Measurements from ENCODE around the gene RNF144B.

Gene RNF144B

DNA sequence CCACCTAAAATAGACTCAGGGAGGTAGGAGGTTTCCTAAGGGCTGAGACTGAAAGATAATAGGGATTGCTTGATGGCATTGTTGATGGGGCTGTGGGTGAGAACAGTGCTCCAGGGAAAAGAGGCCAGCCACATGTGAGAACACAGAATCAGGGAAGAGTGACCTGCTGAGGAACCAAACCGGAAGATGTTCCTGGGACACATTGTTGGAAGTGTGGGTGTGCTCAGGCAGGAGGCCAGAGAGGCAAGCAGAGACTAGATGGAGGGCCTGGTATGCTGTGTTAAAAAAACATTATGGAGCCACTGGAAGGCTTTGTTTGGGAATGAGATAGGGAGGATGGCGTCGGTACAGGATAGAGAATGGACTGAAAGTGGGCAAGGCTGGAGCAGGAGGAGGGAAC lies 23.3 kb downstream of the RNF144B start:
- DNase-seq: no peak

DNA sequence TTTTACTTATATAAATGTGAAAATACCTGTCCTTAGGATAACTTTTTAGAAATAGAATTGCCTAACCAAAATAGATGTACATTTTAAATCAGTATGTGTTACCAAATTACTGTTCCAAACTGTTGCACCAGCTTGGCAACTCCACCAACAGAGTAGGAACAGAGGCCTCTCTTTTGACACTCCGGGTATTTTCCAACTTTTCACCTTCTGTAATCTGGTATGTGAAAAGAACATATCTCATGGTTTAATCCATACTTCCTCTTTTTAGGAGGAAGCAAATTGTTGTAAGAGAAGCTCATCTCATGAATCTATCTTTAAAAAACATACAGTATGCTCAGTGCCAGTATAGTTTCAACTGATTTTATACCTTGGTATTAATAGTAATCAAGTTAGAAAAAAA lies 24.9 kb downstream of the RNF144B start:
- DNase-seq: no peak

DNA sequence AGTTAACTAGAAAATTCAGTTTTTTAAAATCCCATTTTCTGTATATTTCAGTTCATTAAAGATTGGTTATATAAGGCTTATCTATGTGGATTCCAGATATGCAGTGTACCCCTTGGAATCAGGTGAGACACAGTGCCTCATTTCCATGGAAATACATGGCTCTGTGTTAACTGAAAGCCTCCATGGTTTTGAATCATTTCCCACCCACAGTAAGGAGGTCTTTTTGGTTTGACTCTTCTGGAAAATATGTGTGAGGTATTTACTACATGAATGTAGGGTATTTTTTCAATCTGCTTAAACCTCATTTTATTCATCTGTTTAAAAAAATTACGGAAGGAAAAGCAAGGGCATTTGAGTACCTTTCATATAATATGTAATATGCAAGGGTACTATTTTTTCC lies 25.5 kb downstream of the RNF144B start:
- DNase-seq: peak; percentile 19

DNA sequence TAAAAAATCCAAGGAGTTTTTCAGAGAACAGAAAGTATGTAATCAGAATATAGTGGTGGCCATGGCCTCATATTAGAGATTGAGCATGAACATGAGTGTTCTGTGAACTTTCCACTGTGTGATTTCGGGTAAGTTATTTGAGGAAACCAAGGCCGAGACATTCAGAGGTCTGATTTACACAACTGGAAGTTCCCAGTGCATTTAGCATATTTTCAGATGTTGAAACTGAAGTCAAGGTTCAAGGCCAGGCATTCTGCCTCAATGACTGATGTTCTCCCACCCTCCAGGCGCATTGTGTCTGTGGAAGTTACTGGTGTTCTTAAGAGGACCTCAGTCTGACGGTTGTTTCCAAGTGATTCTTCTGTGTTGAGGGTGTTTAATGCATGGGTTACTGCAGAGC lies 26.2 kb downstream of the RNF144B start:
- no peak for DNase-seq

DNA sequence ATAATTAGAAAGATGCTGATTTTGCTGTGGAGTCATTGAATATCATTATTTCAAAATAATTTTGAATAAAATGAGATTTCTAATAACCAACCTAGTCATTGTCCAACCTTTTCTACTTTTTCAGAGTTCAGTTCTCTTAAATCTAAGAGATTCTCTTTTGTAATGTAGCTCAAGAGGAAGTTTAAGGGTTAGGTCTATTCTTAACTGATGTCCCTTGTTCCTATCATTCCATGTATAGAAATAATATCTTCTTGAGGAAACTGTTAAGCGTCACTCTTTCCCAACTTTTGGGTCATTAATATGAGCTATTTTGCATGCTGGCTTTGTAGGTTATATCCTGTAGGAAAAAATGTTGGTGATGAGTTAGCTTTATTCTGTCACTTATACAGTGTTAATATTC lies 27.0 kb downstream of the RNF144B start:
- DNase-seq: no peak

DNA sequence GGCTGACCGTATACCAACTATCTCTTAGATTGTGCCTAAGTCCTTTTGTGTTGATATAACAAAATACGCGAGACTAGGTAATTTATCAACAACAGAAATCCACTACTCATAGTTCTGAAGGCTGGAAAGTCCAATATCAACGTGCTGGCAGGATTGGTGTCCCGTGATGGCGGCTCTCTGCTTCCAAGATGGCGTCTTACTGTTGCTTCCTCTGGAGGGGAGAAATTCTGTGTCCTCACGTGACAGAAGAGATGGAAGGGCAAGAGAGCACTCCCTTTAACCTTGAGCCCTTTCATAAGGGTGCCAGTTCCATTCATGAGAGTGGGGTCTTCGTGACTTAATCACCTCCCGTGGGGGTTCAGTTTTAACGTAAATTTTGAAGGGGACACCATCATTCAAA lies 28.1 kb downstream of the RNF144B start:
- no peak for DNase-seq

DNA sequence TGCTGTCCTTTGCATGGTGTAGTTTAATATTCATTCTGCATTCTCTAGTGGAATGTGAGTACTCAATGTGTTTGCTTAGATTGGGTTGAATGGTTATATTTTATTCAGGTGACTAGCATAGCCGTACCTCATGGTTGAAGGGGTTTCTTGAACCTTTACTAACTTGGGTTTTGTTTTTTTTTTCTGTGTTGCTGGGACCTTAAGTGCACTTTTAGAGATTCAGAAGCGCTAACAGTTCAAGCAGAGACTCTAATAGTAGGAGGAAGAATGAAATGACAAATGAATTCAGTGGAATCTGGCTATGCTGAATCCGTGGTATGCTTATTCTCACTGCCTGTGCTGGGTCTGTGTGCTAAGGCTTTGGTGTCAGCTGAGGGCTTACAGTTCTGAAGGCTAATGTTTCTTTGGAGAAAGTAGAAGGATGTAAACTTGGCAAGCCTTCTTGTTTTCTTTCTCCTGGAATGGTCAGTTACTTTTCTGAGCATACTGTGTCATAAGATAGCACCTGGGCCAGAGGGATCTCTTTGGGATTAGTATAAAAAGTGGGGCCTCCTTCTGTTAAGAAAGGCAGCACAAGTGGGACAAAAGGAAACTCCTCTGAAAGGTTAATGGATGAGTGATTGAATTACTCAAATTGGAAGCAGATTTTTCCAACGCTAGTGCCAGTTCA lies 28.7 kb downstream of the RNF144B start:
- no peak for DNase-seq

DNA sequence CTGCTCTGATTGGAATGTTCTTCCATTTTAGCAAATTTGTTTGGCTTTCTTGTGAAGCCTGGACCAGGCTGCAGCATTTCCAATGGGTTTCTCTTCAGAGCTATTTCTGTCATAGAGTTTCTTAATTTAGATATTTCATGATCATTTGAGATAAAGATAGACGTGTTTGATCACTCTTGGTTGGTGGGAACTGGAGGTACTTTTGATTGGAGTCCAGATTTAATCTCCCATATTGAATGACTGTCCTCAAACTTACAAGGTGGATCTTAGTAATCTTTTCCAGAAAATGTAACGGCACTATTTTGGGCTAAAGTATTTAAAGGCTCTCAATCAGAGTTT lies 29.2 kb downstream of the RNF144B start:
- no peak for DNase-seq

DNA sequence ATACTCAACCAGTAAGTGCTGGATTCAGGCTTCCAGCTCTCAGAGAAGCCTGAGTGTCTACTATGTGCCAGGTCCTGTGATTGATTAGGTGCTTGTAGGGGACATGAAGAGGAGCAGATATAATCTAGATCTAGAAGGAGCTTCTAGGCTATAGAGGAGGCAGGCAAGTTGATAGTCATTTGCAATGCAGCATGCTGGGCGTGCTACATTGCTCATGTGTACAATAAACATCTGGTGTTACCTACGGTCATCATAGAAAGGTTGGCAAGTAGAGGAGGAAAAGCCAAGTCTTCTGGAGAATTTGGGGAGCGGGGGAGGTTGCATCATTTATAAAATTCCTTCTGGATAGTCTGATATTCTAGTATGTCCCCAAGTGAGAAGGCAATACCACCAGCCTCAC lies 33.2 kb downstream of the RNF144B start:
- no peak for DNase-seq

DNA sequence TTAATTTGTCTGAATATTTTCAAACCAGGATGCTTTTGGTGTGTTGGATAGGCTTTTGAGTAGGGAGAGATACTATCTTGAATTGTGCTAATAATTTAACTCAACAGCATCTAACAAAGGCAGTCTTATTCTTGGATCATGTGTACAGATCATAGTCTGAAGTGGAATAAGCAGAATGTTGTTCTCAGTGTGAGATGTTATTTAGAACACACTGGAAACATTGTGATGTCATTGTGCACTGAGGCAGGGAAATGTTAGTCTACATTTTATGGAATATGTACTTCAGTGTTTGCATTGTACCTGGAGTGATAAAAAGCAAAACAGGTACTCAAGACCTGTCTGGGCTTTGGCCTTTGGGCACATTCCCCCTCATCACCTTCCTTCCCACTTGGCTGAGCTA lies 35.0 kb downstream of the RNF144B start:
- DNase-seq: no peak

DNA sequence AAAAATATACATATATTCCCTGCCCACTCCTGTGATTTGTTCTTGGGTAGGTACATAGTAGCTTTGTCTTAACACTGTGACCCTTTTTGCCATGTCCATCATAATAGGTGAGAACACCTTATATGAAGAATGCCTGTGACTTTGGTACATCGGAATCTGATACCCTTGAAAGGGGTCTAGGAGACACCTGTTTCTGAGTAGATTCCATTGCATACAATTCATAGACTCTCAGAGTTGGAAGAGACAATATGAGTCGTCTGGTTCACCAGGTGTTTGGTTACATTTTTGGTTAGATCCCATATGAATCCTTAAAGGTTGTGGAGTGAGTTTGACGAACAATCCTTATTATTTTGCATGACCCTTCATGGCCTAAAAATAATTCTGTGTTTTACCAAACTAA lies 36.3 kb downstream of the RNF144B start:
- no peak for DNase-seq

DNA sequence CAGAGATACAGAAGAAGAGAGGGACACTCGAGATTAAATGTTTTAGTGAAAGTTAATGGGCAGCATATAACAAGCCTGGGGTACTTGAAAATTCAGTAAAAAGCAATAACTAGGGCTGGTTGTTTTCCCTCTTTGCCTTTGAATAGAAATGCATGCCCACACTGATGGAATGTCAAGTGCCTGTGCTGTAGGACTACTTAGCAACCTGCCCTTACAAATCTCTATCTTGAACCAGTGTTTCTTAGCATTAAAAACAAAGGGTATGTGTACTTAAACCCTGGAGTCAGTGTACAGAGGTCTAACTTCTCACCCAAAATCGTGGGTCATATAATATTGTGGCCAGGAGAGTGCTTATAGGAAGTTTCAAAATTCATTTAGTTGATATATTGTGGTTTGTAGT lies 37.1 kb downstream of the RNF144B start:
- DNase-seq: no peak

DNA sequence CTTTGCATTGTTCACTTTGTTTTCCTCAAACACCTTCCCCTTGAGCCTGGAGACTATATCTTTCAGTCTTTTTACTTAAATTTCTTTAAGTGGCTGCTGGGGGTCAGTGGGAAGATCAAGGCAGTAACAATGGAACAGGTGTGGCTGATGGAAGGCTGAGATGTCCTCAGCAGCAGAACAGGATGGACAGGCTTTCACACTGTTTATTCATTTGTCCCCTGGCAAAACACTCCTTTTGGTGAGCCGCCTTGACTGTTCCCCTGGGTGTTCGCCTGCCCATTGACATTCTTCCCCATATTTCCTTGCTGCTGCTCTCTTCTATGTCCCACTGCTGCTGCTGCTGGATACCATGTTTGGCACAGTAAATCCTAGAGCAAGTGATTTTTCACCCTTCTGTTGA lies 38.1 kb downstream of the RNF144B start:
- no peak for DNase-seq

DNA sequence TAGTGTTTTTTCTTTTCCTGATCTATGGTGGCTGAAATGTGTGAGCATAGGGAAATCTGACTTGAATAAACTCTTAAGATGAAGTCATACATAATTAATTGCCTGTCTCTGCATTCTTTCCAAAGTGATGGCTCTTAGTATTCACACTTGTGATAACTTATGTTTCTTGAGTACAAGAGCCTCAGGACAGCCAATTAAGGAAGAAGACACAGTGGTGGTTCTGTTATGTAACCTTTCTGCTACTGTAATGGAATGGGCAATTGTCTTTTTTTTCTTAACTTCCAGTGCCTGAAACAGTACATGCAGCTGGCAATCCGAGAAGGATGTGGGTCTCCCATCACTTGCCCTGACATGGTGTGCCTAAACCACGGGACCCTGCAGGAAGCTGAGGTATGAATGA lies 40.1 kb downstream of the RNF144B start:
- peak; percentile 20 for DNase-seq

DNA sequence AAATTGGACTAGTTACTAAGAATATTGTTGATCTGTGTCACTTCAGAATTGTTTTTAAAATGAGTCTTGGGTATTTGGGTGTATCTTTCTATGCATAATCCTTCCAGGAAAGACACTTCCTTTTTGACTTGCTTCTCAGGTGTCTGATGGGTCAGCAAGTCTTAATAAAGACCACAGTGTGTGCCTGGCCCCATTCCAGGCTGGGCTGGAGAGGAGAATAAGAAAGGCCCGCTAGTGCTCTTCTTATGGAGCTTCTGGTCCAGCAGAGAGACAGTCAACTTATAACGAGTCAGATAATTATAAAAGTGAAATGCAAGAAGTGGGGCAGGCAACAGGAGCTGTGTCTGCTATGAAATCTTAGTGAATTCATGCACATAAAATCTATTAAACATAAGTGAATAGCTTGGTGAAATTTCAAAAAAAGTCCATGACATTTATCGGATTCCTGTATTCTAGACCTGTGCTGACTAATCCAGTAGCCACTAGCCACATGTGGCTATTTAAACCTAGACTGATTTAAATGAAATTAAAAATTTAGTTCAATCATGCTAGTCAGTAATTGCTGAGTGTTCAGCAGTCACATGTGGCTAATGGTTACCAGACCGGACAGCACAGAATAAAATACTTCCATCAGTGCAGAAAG lies 42.6 kb downstream of the RNF144B start:
- DNase-seq: no peak

DNA sequence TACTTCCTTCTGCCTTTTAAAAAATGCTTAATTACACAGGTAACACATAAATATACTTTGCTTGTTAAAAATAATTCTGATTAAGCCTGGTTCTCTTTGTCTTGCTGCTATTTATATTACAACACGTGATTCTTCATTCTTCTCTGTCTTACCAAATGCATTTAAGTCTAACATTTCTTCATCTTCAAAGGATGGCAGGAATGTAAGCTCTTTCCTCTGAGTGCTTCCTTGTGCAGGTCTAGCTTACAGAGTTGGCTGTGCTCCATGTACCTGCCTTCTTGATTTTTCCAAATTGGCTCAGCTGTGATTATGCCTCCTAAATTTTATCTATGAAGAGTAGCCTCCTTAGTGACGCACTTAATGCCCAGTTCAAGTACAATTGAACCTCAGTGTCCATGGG lies 44.4 kb downstream of the RNF144B start:
- DNase-seq: peak; percentile 71

DNA sequence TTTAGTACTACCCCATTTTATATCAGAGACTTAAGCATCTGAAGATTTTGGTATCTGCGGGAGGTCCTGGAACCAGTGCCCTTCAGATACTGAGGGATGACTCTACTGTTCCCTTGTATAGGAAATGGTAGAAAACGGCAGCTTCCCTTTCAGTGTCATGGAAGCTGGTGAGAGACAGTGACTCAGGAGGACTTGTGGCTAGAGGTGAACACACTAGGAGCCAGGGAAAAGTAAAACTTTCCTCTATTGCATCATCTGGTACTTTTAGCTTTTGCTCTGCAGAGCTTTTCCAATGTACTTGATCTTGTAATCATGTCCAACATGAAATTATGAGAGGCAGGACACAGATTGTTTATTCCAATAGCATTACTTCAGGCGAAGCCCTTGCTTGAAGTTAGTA lies 45.0 kb downstream of the RNF144B start:
- peak; percentile 71 for DNase-seq

DNA sequence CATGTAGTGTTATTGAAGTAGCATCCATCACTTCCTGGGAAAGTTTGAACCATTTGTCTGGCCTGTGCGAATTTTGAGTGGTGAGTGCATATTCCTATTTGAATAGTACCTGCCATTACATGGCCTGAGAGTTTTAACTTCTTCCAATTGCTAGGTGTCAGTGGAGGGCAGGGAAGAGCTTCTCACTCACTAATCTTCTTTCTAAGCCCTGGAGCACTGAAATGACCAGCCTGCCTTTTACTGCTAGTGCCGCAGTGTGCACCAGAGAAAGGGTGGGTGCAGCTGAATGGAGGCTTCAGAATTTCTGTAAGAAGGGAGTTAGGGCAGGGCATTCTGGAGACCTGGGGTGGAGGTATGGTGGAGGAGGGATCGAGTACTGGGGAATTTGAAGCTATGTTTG lies 45.5 kb downstream of the RNF144B start:
- no peak for DNase-seq

DNA sequence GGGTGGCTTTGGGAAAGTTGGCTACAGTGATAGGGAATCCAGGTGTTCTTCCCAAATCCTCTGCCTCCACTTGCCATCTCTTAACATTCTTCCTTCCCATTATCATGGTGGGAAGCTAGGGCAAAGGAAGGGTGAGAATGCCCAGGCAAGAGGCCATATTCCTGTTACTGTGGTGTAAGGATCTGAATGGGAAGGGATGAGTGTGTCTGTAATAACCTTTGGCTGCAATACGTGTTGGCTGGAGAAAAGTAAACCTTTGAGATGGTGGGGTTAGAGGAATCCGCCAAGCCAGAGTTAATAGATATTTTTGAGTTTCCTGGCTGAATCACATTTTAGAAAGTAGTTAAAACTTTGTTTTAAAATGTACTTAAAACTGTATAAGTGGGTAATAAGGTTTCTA lies 45.9 kb downstream of the RNF144B start:
- no peak for DNase-seq

DNA sequence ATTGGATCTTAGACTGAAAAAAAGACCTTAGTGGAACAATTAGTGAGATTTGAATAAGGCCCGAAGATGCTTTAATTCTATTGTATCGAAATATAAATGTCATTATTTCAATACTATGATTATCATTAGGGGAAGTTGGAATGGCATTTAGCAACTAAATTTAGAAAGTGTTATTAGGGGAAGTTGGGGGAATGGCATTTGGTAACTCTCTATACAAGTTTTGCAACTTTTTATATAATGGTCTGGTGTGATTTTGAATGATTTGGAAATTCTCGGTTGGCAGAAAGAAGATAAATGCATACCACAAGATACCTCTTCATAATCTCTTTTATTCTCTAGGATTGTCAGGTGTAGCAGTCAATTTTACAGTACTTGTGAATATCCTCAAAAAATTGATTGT lies 49.2 kb downstream of the RNF144B start:
- DNase-seq: no peak

DNA sequence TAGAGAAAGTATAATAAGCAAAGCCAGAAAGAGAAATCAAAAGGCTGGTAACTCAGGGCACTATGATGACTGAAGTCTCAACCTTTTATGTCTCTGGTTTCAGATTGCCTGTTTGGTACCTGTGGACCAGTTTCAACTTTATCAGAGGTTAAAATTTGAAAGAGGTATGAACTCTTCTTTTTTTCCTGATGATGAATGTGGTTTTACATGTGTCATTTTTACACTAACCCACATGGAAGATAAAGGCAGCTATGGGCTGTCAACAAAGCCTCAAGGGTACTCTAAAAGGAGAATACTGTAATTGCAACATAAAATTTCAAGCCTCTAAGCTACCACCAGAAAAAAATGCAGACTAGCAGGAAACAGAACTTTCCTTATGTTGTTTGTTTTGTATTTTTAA lies 52.4 kb downstream of the RNF144B start:
- peak; percentile 7 for DNase-seq

DNA sequence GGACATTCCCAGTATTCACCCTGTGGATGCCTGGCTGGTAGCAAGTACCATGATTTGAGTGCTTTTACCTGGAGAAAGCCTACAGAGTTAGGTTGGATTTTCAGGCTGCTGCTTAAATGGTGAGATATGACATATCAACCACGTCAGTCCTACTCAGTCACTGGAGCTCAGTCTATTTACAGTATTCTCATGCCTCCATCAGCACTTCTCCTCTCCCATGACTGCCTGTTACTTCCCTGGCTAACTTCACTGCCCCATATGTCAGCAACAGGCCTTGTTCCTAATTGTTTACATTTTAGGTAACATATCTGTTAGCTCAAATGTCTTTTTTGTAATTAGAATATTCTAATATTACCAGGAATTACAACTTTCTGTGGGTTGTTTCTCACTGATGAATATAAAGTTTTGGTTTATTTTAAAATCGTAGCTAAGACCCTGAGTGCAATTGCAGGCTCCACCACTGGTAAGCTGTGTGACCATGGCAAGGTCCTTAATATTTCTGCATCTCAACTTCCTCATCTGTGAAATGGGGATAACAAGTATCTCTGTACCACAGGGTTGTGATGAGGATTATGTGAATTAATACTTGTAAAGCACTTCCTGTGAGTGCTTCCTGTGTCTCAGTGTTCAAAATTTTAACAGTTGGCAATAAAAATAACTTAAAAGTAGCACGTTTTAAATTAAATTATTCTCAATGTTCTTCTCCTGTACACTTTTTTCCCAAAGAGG lies 54.3 kb downstream of the RNF144B start:
- DNase-seq: no peak

DNA sequence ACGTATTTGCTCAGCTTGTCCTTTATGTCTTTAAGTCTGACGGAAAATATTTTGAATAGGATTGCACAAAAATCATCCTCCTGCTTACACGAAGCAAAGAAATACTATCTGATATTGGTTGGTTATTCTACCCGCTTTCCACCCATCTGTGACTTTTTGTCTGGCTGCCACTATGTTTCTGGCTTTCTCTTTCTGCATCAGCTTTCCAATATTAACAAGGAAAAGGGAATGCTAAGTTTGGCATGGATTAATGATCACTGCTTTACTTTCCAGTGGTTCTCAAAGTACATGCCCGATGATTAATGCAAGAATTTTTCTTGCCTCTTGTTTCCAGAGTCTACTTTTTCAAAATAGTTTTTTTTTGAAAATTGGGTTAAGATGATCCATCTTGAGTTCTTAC lies 57.0 kb downstream of the RNF144B start:
- DNase-seq: no peak

DNA sequence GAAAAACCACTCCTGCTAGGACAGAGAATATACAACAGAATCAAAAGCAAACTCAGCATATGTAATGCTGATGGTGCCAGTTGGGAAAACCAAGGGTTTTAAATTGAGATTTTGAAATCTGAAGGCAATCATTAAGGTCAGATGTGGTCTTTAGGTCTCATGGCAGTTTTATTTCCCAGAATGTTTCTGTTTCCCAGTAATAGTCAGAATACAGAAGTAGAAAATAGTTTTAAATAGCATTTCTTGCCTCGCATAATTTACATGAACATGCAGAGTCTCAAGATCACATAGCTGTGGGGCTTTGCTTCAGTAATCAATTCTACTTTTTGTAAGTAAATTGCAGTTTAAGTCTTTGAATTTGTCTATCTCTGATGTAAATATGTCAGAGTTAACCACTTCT lies 58.1 kb downstream of the RNF144B start:
- no peak for DNase-seq

DNA sequence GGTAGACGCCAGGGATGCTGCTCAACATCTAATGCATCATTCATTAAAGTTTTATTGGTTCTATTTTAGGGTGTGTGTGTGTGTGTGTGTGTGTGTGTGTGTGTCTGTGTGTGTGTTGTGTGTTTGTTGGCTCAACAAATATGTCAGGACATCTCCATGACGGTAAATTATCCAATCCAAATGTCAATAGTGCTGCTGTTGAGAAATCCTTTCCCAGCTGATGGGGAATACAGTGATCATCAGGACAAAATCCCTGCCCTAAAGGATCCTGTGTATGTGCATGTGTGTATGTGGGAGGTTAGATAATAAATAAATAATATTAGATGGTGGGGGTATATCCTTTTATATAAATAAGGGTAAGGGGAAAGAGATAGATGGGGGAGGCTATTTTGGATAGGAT lies 59.6 kb downstream of the RNF144B start:
- no peak for DNase-seq
